Effector memory CD8-positive, alpha-beta T cell (primary cell): ENCODE measurements around the gene CFAP99.

Experiments used
- ATAC-seq: fragments of 150-1000 bp; cut with Tn5 transposase; replicated peaks from 2 replicates; pipeline ENCODE4 v1.10.0; 2021; ENCODE audit warnings: mild to moderate bottlenecking, moderate library complexity
- DNase-seq, 3 experiments: peaks; one replicate each; pipeline ENCODE4 v3.0.0; 2021
- H3K27ac Mint-ChIP-seq, 2 donors: one replicate each; pipeline ENCODE4 v1.8.0; 2022; ENCODE audit warnings: mild to moderate bottlenecking in 2 of 2, mixed read lengths in 2 of 2, moderate library complexity in 2 of 2
- H3K27me3 Mint-ChIP-seq, 2 donors: one replicate each; pipeline ENCODE4 v1.8.0; 2022; ENCODE audit warnings: mixed read lengths in 2 of 2
- H3K36me3 Mint-ChIP-seq: one replicate; pipeline ENCODE4 v1.8.0; 2022; ENCODE audit warnings: mild to moderate bottlenecking, moderate library complexity, mixed read lengths; ENCODE audit not compliant: insufficient read depth
- H3K4me1 Mint-ChIP-seq, 2 donors: one replicate each; pipeline ENCODE4 v1.8.0; 2022; ENCODE audit warnings: low read depth in 2 of 2, mixed read lengths in 2 of 2
- H3K4me3 Mint-ChIP-seq, 2 donors: one replicate each; pipeline ENCODE4 v1.8.0; 2022; ENCODE audit warnings: mild to moderate bottlenecking in 2 of 2, mixed read lengths in 2 of 2, moderate library complexity in 2 of 2
- H3K9me3 Mint-ChIP-seq, 2 donors: one replicate each; pipeline ENCODE4 v1.8.0; 2022; ENCODE audit warnings: mixed read lengths in 2 of 2

The CFAP99 gene

DNA sequence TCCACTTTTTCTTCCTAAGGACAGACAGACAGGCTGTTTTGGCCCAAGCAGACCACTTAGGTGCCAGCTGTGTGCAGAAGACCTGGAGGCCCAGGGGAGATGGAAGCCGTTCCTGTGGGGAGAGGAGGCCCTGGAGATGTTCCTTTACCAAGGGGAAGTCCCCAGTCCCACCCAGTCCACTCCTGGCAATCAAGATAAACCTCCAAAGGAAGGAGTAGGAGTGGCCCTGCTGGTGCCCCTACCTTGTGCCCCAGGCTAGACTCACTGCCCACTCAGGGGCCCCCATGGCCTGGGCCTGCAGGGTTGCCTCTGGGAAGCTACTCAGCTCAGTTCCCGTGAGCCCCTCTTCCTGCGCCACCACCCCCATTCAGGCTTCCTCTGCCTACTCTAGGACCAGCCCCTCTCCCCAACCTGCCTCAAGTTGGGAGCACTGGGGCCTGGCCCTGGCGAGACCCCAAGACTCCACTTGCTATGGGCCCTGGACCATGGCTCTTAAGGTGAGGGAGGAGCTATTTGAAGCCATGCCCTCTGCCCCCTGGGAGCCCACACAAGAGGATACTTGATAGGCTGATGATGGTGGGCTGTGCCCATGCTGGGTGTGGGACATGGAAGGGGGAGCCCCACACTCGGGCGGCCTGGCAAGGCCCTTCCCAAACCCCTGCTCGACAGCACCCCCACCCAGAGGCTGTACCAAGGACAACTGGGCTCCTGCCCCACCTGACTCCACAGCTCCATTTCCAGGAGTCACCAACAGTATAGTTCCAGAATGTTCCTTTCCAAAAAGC lies 25.4 kb downstream of the CFAP99 start:
- ATAC-seq: no peak
- Mint-ChIP-seq H3K9me3 (no peaks in the 10 kb centered on the region), H3K4me3 (no peak overlapping the region), H3K4me1 (peaks cover 4 to 5% of the 10 kb centered on the region in 2 donors), H3K27me3 (no peaks in the 10 kb centered on the region), H3K27ac (no peak overlapping the region), H3K36me3 (no peaks in the 10 kb centered on the region)
- no peak for DNase-seq

DNA sequence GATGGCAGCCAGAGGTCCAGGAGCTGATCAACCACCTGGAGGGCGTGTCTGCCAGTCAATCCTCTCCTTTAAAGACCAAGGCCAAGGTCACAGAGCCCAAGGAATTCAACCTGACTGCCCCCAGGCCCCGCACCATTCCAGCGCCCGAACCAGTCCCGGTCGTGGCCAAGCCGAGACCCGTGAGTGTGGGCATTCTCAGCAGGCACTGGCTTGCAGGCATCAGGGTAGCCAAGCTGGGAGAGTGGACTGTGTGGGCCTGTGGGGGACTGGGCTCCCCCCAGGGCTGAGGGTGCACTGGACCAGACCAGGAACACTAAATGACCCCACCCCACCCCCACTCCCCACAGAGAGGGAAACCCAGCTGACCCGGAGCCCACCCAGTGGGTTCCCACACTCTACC lies 26.4 kb downstream of the CFAP99 start:
- Mint-ChIP-seq H3K9me3 (no peaks in the 10 kb centered on the region), H3K4me1 (peaks cover 4 to 5% of the 10 kb centered on the region in 2 donors), H3K4me3 (no peak overlapping the region), H3K27ac (no peak overlapping the region), H3K36me3 (no peaks in the 10 kb centered on the region), H3K27me3 (no peaks in the 10 kb centered on the region)
- ATAC-seq (no peak), DNase-seq (no peak)

DNA sequence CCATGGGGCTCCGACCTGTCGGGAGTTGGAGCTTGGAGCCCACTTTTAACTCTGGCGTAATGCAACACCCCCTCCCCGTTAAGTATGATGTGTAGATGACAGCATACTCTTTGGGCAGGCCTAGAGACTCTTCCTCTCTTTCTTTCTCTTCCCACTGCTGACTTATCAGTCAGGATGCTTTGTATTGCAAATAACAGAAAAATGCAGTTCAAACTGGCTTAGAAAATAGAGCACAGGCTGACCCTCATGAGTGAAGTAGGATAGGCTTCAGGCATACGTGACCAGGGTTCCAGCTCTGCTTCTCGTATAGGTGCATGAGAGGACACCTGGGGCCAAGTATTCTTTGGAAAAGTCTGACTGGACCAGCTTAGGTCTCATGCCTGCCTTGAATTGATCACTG lies 26.8 kb downstream of the CFAP99 start:
- Mint-ChIP-seq H3K9me3 (no peaks in the 10 kb centered on the region), H3K4me3 (no peak overlapping the region), H3K27me3 (no peaks in the 10 kb centered on the region), H3K27ac (no peak overlapping the region), H3K36me3 (no peaks in the 10 kb centered on the region), H3K4me1 (peaks cover 4 to 5% of the 10 kb centered on the region in 2 donors)
- DNase-seq (no peak), ATAC-seq (no peak)

GRCh38 chr4:2446656-2447564 lies 28.2 kb downstream of the CFAP99 start:
- Mint-ChIP-seq H3K27ac (no peak overlapping the region), H3K27me3 (no peaks in the 10 kb centered on the region)

GRCh38 chr4:2448589-2448988 lies 29.8 kb downstream of the CFAP99 start:
- no peak for ATAC-seq
- no peaks in the 10 kb centered on the region for H3K4me1 Mint-ChIP-seq

More at GRCh38 chr4:2446656-2447564, 28.2 kb downstream of the CFAP99 start:
- DNase-seq (no peak), ATAC-seq (no peak)
- Mint-ChIP-seq H3K4me1 (no peaks in the 10 kb centered on the region), H3K4me3 (no peak overlapping the region), H3K36me3 (no peaks in the 10 kb centered on the region), H3K9me3 (no peaks in the 10 kb centered on the region)

DNA sequence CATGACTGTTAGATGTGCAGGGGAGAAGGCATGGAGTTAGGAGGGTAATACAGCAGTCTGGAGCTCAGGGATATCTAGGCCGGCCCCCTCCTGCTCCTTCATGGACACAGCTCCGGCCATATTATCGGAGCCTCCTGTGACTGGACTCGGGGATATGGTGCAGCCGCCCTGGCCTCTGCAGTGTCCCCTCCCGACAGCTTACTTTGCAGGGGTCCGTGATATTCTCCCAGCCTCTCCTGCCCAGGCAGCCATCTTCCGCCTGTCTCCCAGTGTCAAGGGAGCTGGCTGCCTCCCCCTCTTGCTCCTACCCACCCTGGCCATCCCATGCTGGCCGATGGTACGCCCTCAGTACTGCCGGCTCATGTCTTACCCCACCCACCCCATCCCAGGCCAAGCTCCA lies 30.3 kb downstream of the CFAP99 start:
- Mint-ChIP-seq H3K27ac (no peak overlapping the region), H3K4me1 (no peaks in the 10 kb centered on the region), H3K9me3 (no peaks in the 10 kb centered on the region), H3K27me3 (no peaks in the 10 kb centered on the region), H3K4me3 (no peak overlapping the region), H3K36me3 (no peaks in the 10 kb centered on the region)
- ATAC-seq: no peak
- no peak for DNase-seq

More at GRCh38 chr4:2448589-2448988, 29.8 kb downstream of the CFAP99 start:
- Mint-ChIP-seq H3K9me3 (no peaks in the 10 kb centered on the region), H3K27ac (no peak overlapping the region), H3K36me3 (no peaks in the 10 kb centered on the region), H3K4me3 (no peak overlapping the region), H3K27me3 (no peaks in the 10 kb centered on the region)
- no peak for DNase-seq

DNA sequence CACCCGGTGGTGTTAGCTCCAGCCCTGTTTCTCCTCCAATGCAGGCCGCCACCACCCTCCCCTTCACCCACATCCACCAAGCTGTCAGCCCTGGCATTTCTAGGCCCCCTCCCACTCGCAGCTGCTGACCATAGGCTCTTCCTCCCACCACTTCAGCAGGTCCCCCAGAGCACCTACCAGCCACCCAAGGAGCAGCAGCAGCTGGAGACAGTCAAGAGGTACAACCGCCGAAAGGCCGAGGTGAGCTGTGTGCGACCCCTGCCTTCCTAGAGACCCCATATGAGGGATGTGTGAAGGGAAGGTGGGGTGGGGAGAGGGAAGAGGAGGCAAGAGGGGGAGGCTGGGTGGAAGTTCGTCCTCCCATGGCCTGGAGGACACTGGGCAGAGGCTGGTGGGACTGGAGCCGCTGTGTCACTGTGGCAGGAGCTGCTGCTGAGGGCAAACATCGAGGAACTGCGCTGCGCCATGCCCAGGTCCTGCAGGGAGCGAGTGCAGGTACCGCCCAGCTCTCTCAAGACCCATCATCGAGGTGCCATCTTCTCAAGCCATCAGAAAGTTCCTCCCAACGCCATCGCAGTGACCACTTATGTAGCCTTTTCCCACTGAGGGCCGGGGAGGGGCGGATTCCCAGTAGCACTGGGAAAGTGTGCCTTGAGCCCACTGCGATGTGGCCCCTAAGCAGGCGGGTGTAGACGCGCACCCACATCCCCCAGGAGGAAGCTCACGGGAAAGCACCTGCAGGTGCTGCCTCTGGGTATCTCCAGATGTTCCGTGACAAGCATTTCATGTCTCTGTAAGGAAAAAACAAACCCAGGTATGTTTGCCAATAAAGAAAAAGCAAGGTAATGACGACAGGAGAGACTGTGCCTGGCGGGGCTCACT lies 31.0 kb downstream of the CFAP99 start:
- H3K9me3 Mint-ChIP-seq: no peaks in the 10 kb centered on the region
- no peaks in the 10 kb centered on the region for H3K4me1 Mint-ChIP-seq
- no peak overlapping the region for H3K27ac Mint-ChIP-seq

GRCh38 chr4:2450394-2451035 lies 31.8 kb downstream of the CFAP99 start:
- H3K27me3 Mint-ChIP-seq: no peaks in the 10 kb centered on the region
- H3K27ac Mint-ChIP-seq: no peak overlapping the region
- no peak for ATAC-seq
- H3K4me3 Mint-ChIP-seq: no peak overlapping the region
- H3K9me3 Mint-ChIP-seq: no peaks in the 10 kb centered on the region
- no peak for DNase-seq
- no peaks in the 10 kb centered on the region for H3K36me3 Mint-ChIP-seq
- H3K4me1 Mint-ChIP-seq: no peaks in the 10 kb centered on the region

More for the DNA sequence above, 31.0 kb downstream of the CFAP99 start:
- ATAC-seq: no peak
- Mint-ChIP-seq H3K36me3 (no peaks in the 10 kb centered on the region), H3K27me3 (no peaks in the 10 kb centered on the region), H3K4me3 (no peak overlapping the region)
- no peak for DNase-seq

DNA sequence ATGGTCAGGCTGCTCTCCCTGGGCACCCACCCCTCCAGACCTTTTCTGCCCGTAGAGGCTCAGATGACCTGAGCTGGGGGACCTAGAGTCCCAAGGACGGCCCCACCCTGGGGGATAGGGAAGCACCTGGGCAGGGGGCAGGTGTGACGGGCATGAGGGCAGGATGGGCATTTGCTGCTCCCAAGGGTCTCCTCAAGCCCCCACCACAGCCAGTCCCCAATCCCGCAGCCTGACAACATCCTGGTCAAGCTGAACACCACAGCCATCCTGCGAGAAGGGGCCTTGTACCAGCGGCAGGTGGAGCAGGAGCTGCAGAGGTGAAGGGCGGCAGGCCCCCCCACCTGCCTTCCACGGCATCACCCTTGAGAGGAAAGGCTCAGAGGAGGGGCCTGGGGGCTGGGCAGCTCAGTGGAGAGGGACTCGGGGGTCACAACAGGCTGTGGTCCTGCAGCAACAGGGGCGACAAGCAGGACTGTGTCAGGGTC lies 32.3 kb downstream of the CFAP99 start:
- Mint-ChIP-seq H3K36me3 (no peaks in the 10 kb centered on the region), H3K27me3 (no peaks in the 10 kb centered on the region), H3K9me3 (no peaks in the 10 kb centered on the region), H3K4me3 (no peak overlapping the region), H3K4me1 (no peaks in the 10 kb centered on the region), H3K27ac (no peak overlapping the region)
- DNase-seq (no peak), ATAC-seq (no peak)

DNA sequence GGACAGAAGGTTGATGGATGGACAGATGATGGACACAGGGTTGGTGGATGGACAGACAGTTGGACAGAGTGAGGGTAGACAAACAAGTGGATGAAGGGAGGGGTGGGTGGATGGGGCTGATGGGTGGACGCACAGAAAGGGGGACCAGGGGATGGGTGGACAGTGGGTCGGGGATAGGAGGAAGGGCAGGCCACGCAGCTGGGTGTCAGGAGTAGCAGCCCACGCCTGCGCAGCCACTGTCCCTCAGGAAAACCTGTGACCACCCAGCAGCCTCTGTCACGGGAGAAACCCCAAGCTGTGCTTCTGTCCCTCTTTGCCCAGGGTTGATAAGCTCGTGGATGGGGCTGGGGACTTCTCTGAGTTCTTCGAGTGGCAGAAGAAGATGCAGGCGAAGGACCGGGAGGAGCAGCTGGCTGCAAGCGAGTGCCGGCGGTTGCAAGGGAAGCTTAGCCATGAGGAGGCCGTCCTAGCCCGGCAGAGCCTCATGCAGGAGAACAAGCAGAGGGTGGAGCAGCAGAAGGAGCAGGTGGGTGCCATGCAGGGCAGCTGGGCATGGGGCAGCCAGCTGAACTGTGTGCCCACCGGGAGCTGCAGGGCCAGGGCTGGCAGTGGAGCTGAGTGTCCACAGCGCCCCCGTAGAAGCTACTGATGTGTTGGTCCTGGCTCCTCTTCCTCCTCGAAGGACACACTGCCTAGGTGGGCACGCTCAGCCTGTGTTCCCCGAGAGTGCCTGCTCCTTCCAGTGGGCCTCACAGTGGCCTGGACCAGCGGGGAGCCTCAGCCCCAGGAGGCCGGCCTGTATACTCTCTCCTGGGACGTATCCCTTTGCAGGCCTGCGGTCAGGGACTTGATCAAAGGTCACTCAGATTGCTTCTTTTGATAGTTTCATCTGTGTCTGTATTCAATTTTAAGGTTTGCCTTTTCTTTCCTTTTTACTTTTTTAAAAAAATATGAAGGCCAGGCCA lies 33.3 kb downstream of the CFAP99 start:
- no peak for ATAC-seq
- H3K36me3 Mint-ChIP-seq: no peaks in the 10 kb centered on the region
- H3K27ac Mint-ChIP-seq: no peak overlapping the region
- no peak overlapping the region for H3K4me3 Mint-ChIP-seq
- DNase-seq: no peak
- no peaks in the 10 kb centered on the region for H3K4me1 Mint-ChIP-seq
- H3K27me3 Mint-ChIP-seq: no peaks in the 10 kb centered on the region
- no peaks in the 10 kb centered on the region for H3K9me3 Mint-ChIP-seq

DNA sequence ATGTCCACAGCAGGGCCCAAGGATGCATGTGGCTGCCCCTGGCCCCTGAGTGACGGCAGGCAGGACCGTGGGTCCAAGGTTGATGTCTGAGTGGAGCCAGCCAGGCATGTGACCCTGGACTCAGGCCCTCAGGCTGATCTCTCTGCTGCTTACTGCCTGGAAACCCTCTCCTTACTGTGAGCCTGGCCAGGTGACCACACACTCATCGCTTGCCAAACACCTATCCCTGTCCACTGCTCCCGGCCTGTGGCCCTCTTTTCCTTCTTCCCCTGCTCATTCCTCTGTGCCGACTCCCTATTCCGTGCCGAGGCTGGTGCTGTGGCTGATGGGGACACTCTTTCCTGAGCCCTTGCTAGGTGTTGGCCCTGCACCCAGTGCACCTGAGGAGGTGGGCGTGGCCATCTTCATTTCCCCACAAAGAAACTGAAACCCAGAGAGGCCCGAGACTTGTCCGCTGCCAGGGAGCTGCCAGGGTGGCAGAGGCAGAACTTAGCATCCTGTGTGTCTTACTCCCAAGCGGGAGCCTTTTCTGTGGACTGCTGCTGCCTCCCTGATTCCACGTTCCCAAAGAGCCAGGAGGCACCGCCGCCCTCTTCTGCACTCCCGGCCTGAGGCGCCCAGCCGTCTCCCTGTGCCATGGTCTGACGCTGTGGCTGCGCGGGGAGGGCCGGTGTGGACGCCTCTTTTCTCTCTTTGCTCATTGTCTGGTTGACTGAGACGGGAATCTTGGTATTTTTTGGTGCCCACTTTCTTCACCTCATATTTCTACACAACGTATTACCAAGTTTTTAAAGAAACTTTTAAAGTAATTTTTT lies 38.9 kb downstream of the CFAP99 start:
- no peak overlapping the region for H3K27ac Mint-ChIP-seq
- ATAC-seq (no peak), DNase-seq (no peak)
- no peaks in the 10 kb centered on the region for H3K9me3 Mint-ChIP-seq
- peaks cover 4 to 8% of the 10 kb centered on the region in 2 donors for H3K4me1 Mint-ChIP-seq
- H3K36me3 Mint-ChIP-seq: peaks cover 3% of the 10 kb centered on the region
- H3K27me3 Mint-ChIP-seq: peaks cover 0 to 9% of the 10 kb centered on the region in 2 donors
- no peak overlapping the region for H3K4me3 Mint-ChIP-seq
